OCI-LY3 (cell line): ENCODE data around the gene SFXN1.
"Not testable (repeated sequence)": the region's sequence is repeated elsewhere in the genome, so short reads cannot be mapped to it uniquely, and the experiment has no call there.

Experiments
- H2AFZ ChIP-seq: fragments of 200-600, 300-600 bp; shearing (Covaris generic); 2 replicates; pipeline ENCODE4 v1.6.0; 2014; ENCODE audit warnings: antibody characterized with exemption, low read depth, low read length
- H3K27ac ChIP-seq: fragments of 200-600, 300-600 bp; sonication (generic); 2 replicates; pipeline ENCODE4 v1.5.1; 2014; ENCODE audit warnings: mild to moderate bottlenecking, low read length, moderate library complexity, mixed read lengths
- H3K27me3 ChIP-seq: fragments of 200-600, 300-600 bp; sonication (generic); 2 replicates; pipeline ENCODE4 v1.6.1; 2014; ENCODE audit warnings: low read depth, low read length, mixed read lengths
- H3K36me3 ChIP-seq: fragments of 200-600, 300-600 bp; sonication (generic); replicated peaks from 2 replicates; pipeline ENCODE3; 2014; ENCODE audit warnings: low read depth, low read length, mixed read lengths
- H3K4me1 ChIP-seq: fragments of 300-600, 200-600 bp; sonication (generic); 2 replicates; pipeline ENCODE4 v1.6.1; 2014; ENCODE audit warnings: low read length, mixed read lengths
- H3K4me2 ChIP-seq: fragments of 200-600, 300-600 bp; sonication (generic); 2 replicates; pipeline ENCODE4 v1.6.1; 2014; ENCODE audit warnings: low read length, mixed read lengths
- H3K4me3 ChIP-seq: fragments of 300-600, 200-600 bp; sonication (generic); 2 replicates; pipeline ENCODE4 v1.5.1; 2014; ENCODE audit warnings: antibody characterized with exemption, mild to moderate bottlenecking, low read length, moderate library complexity
- H3K79me2 ChIP-seq: fragments of 300-600, 200-600 bp; shearing (Covaris generic); 2 replicates; pipeline ENCODE4 v1.6.1; 2014; ENCODE audit warnings: mild to moderate bottlenecking, low read length, mixed read lengths
- H3K9ac ChIP-seq: fragments of 300-600, 200-600 bp; shearing (Covaris generic); 2 replicates; pipeline ENCODE4 v1.6.0; 2014; ENCODE audit warnings: mild to moderate bottlenecking, low read length, moderate library complexity
- H3K9me3 ChIP-seq: fragments of 200-600, 300-600 bp; shearing (Covaris generic); 2 replicates; pipeline ENCODE4 v1.6.1; 2014; ENCODE audit warnings: low read length, mixed read lengths; ENCODE audit not compliant: insufficient read depth
- H4K20me1 ChIP-seq: fragments of 200-600, 300-600 bp; sonication (generic); 2 replicates; pipeline ENCODE4 v1.6.1; 2016; ENCODE audit warnings: low read length, mixed read lengths; ENCODE audit not compliant: insufficient read depth
- EZH2phosphoT487 ChIP-seq: fragments of 200-600 bp; shearing (Covaris generic); IDR thresholded peaks from 2 replicates; pipeline ENCODE4 v1.6.1; 2018; ENCODE audit warnings: antibody characterized with exemption, mixed run types, low read depth
- TF ChIP-seq, protein P1 (sequence below): fragments of 200-600, 300-600 bp; sonication (generic); IDR thresholded peaks from 2 replicates; pipeline ENCODE4 v1.5.1; 2014; ENCODE audit warnings: antibody characterized with exemption, low read length, low read depth

The SFXN1 gene

DNA sequence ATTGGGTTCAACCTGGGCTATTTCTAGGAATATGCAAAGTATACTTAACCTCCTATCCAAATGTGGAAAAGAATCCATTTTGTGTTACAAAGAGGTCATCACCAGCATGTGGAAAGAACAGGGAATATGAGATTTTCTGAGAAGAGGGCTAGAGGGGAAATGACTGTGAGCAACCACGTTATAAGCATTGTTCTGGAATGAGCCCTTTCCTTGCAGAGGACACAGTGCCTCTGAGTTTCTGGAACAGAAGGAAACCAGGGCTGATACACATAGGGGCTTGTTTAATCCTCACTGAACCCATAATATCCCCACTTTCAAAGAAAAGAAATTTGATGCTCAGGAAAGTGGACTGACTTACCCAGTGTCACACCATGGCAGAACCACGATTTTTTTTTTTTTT, 53.0 kb downstream of the SFXN1 start:
- H3K4me3 ChIP-seq, result no peak overlapping the region
- no peaks in the 10 kb centered on the region for H3K4me1 ChIP-seq
- no peak overlapping the region for H2AFZ ChIP-seq
- no peaks in the 10 kb centered on the region for H3K9me3 ChIP-seq
- H3K4me2 ChIP-seq, result no peak overlapping the region
- no peak overlapping the region for H3K27ac ChIP-seq
- no peak overlapping the region for H3K9ac ChIP-seq
- H3K27me3 ChIP-seq, result no peaks in the 10 kb centered on the region
- H3K36me3 ChIP-seq, result peaks cover 33% of the 10 kb centered on the region
- no peaks in the 10 kb centered on the region for H3K79me2 ChIP-seq
- no peak for TF ChIP-seq EZH2phosphoT487
- TF ChIP-seq, protein P1, sequence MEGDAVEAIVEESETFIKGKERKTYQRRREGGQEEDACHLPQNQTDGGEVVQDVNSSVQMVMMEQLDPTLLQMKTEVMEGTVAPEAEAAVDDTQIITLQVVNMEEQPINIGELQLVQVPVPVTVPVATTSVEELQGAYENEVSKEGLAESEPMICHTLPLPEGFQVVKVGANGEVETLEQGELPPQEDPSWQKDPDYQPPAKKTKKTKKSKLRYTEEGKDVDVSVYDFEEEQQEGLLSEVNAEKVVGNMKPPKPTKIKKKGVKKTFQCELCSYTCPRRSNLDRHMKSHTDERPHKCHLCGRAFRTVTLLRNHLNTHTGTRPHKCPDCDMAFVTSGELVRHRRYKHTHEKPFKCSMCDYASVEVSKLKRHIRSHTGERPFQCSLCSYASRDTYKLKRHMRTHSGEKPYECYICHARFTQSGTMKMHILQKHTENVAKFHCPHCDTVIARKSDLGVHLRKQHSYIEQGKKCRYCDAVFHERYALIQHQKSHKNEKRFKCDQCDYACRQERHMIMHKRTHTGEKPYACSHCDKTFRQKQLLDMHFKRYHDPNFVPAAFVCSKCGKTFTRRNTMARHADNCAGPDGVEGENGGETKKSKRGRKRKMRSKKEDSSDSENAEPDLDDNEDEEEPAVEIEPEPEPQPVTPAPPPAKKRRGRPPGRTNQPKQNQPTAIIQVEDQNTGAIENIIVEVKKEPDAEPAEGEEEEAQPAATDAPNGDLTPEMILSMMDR, result no peak
- H4K20me1 ChIP-seq, result 0 out of 2 replicates have a peak, but pooled peaks cover 10% of the 10 kb centered on the region

DNA sequence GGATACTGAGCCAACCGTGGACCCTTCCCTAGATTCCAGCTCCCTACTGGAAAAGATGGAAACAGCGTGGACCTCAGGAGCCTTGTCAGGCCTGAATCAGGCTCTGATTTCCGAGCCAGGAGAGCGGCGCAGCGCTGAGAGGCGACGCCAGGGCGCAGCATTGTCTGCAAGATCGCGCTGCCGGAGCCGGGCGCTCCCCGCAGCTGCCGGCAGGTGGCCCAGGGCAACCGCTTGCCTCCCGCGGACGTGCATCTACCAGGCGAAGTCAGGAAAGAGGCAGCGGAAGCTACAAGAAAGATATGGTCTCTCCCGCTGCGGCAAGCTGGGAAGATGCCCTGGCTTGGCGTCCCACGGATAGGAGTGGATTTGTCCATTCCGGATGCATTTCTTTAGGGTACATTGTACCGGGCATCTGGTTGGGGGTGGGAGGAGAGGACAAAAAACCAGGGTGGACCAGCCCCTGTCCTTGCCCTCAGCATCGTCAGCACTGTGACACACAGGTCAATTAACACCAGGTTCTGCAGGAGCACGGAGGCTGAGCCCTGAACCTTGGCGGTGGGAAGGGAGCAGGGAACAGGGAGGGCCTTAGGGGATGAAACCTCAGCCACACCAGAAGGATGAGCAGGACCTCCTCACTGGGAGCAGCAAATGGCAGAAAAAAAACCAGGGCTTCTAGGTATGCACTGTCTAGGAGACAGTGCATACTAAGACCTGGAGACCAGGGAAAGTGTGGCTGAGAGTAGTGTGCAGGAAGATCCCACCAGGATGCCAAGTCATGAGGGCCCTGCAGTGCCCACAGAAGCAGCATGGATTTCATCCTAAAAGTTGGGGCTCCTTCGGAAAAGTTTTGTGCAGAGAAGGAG, 55.9 kb downstream of the SFXN1 start:
- H3K9me3 ChIP-seq, result no peaks in the 10 kb centered on the region
- 0 out of 2 replicates have a peak overlapping the region, but pooled peaks have one; percentile 18 for H3K4me3 ChIP-seq
- H3K4me1 ChIP-seq, result no peaks in the 10 kb centered on the region
- no peak overlapping the region for H3K9ac ChIP-seq
- 0 out of 2 replicates have a peak, but pooled peaks cover 10% of the 10 kb centered on the region for H4K20me1 ChIP-seq
- H3K27ac ChIP-seq, result no peak overlapping the region
- H3K79me2 ChIP-seq, result no peaks in the 10 kb centered on the region
- TF ChIP-seq, protein P1, result peak; percentile 91
- TF ChIP-seq EZH2phosphoT487, result no peak
- peaks cover 15% of the 10 kb centered on the region for H3K36me3 ChIP-seq
- H2AFZ ChIP-seq, result no peak overlapping the region
- peak overlapping the region; percentile 48 for H3K4me2 ChIP-seq
- no peaks in the 10 kb centered on the region for H3K27me3 ChIP-seq

DNA sequence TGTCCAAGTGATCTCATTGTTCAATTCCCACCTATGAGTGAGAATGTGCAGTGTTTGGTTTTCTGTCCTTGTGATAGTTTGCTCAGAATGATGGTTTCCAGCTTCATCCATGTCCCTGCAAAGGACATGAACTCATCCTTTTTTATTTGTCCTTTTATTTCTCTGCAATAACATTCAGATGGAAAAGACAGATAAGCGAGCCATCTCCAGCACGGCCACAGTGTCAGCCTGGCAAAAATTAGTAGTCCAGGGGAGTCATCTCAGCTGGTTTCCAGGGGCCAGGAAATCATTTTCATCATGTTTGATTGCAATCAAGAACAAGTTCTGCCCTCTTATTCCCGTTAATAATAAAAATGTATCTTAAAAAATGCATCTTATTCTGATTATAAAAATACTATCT, 57.0 kb downstream of the SFXN1 start:
- not testable (repeated sequence) for H3K9ac ChIP-seq, H2AFZ ChIP-seq, H3K9me3 ChIP-seq, H3K27me3 ChIP-seq, H3K4me1 ChIP-seq, H3K4me3 ChIP-seq, H3K27ac ChIP-seq, H3K4me2 ChIP-seq, H3K79me2 ChIP-seq
- Histone ChIP-seq H4K20me1 (0 out of 2 replicates have a peak, but pooled peaks cover 10% of the 10 kb centered on the region), H3K36me3 (peaks cover 12% of the 10 kb centered on the region)

- Histone ChIP-seq H3K4me3 (no peak overlapping the region), H3K79me2 (no peaks in the 10 kb centered on the region), H4K20me1 (0 out of 2 replicates have a peak, but pooled peaks cover 10% of the 10 kb centered on the region), H3K4me1 (no peaks in the 10 kb centered on the region), H3K9me3 (no peaks in the 10 kb centered on the region), H2AFZ (no peak overlapping the region), H3K4me2 (no peak overlapping the region), H3K27ac (no peak overlapping the region), H3K27me3 (no peaks in the 10 kb centered on the region), H3K36me3 (peaks cover 8% of the 10 kb centered on the region), H3K9ac (no peak overlapping the region)
- TF ChIP-seq, protein P1, result no peak
- no peak for TF ChIP-seq EZH2phosphoT487
Observed at GRCh38 chr5:175535796-175536195, 57.4 kb downstream of the SFXN1 start.
